H9 (cell line): ENCODE results near the gene GIT1. TPM values are rescaled to one million over a fixed set of nuclear protein-coding genes. Genes with fewer than 3 reads are reported as not detected.

ENCODE experiments used
- DNase-seq: peaks from one replicate; pipeline ENCODE4 v3.0.0-alpha.2; 2017
- H2AFZ ChIP-seq: one replicate; pipeline ENCODE4 v1.6.1; 2013; ENCODE audit warnings: mild to moderate bottlenecking, low read length, control low read depth, moderate library complexity
- H2AK5ac ChIP-seq: 2 replicates; pipeline ENCODE4 v1.6.1; 2013; ENCODE audit warnings: low read length, control low read depth, mixed read lengths; ENCODE audit not compliant: insufficient read length
- H2BK120ac ChIP-seq: one replicate; pipeline ENCODE4 v1.6.1; 2013; ENCODE audit warnings: low read depth, mild to moderate bottlenecking, low read length, control low read depth, inconsistent platforms; ENCODE audit not compliant: poor library complexity, severe bottlenecking
- H2BK12ac ChIP-seq: 2 replicates; pipeline ENCODE4 v1.6.1; 2013; ENCODE audit warnings: low read length, control low read depth, mixed read lengths, low read depth; ENCODE audit not compliant: insufficient read length
- H2BK15ac ChIP-seq: 2 replicates; pipeline ENCODE4 v1.6.1; 2013; ENCODE audit warnings: low read depth, low read length, control low read depth
- H2BK20ac ChIP-seq: one replicate; pipeline ENCODE4 v1.6.1; 2013; ENCODE audit warnings: low read depth, mild to moderate bottlenecking, low read length, control low read depth, inconsistent platforms; ENCODE audit not compliant: poor library complexity, severe bottlenecking
- H2BK5ac ChIP-seq: 2 replicates; pipeline ENCODE4 v1.6.1; 2013; ENCODE audit warnings: low read length, control low read depth, mixed read lengths; ENCODE audit not compliant: insufficient read length
- H3K14ac ChIP-seq: 2 replicates; pipeline ENCODE4 v1.6.1; 2013; ENCODE audit warnings: low read length, control low read depth; ENCODE audit not compliant: insufficient read depth
- H3K18ac ChIP-seq: 2 replicates; pipeline ENCODE4 v1.6.1; 2013; ENCODE audit warnings: low read depth, mild to moderate bottlenecking, mixed read lengths, low read length, control low read depth; ENCODE audit not compliant: insufficient read length
- H3K23ac ChIP-seq: 2 replicates; pipeline ENCODE4 v1.6.1; 2013; ENCODE audit warnings: low read length, control low read depth, mixed read lengths, low read depth; ENCODE audit not compliant: insufficient read length
- H3K23me2 ChIP-seq: 2 replicates; pipeline ENCODE4 v1.6.1; 2013; ENCODE audit warnings: low read depth, mild to moderate bottlenecking, mixed read lengths, low read length, control low read depth; ENCODE audit not compliant: insufficient read length, poor library complexity, severe bottlenecking
- H3K27ac ChIP-seq: 2 replicates; pipeline ENCODE4 v1.5.1; 2013; ENCODE audit warnings: low read length, control low read depth, mixed read lengths, low read depth; ENCODE audit not compliant: insufficient read length
- H3K27me3 ChIP-seq: 2 replicates; pipeline ENCODE4 v1.6.1; 2013; ENCODE audit warnings: low read length, control low read depth, inconsistent platforms; ENCODE audit not compliant: insufficient read depth
- H3K4ac ChIP-seq: 2 replicates; pipeline ENCODE4 v1.6.1; 2013; ENCODE audit warnings: low read depth, mild to moderate bottlenecking, control low read depth, inconsistent platforms, low read length, moderate library complexity
- H3K4me1 ChIP-seq: 2 replicates; pipeline ENCODE4 v1.6.1; 2013; ENCODE audit warnings: low read length, control low read depth, inconsistent platforms; ENCODE audit not compliant: insufficient read depth
- H3K4me2 ChIP-seq: 2 replicates; pipeline ENCODE4 v1.6.1; 2013; ENCODE audit warnings: low read length, control low read depth, mixed read lengths; ENCODE audit not compliant: insufficient read length, insufficient read depth
- H3K56ac ChIP-seq: 2 replicates; pipeline ENCODE4 v1.6.1; 2013; ENCODE audit warnings: low read depth, mild to moderate bottlenecking, mixed read lengths, low read length, control low read depth; ENCODE audit not compliant: insufficient read length
- H3K79me1 ChIP-seq: 2 replicates; pipeline ENCODE4 v1.6.1; 2013; ENCODE audit warnings: low read depth, mild to moderate bottlenecking, moderate library complexity, low read length, control low read depth, inconsistent platforms; ENCODE audit not compliant: insufficient read depth, poor library complexity, severe bottlenecking
- H3K79me2 ChIP-seq: 2 replicates; pipeline ENCODE4 v1.6.1; 2013; ENCODE audit warnings: low read length, control low read depth, inconsistent platforms; ENCODE audit not compliant: insufficient read depth
- H3K9ac ChIP-seq: 2 replicates; pipeline ENCODE4 v1.6.1; 2013; ENCODE audit warnings: low read length, control low read depth, mixed read lengths; ENCODE audit not compliant: insufficient read length; ENCODE audit errors: extremely low read depth
- H3K9me3 ChIP-seq: one replicate; pipeline ENCODE4 v1.6.1; 2013; ENCODE audit warnings: low read depth, low read length, inconsistent platforms; ENCODE audit not compliant: control insufficient read depth
- H3T11ph ChIP-seq: one replicate; pipeline ENCODE4 v1.6.1; 2013; ENCODE audit warnings: mild to moderate bottlenecking, low read length, control low read depth, inconsistent platforms
- H4K20me1 ChIP-seq: one replicate; pipeline ENCODE4 v1.6.1; 2013; ENCODE audit not compliant: control insufficient read depth, insufficient read length, insufficient read depth
- H4K5ac ChIP-seq: 2 replicates; pipeline ENCODE4 v1.6.1; 2013; ENCODE audit warnings: low read depth, mild to moderate bottlenecking, mixed read lengths, low read length, control low read depth; ENCODE audit not compliant: insufficient read length
- H4K8ac ChIP-seq: replicated peaks from 2 replicates; pipeline ENCODE4 v1.6.1; 2013; ENCODE audit warnings: low read length, control low read depth, mixed read lengths, low read depth; ENCODE audit not compliant: insufficient read length
- H4K91ac ChIP-seq: 2 replicates; pipeline ENCODE4 v1.6.1; 2013; ENCODE audit warnings: low read depth, mild to moderate bottlenecking, moderate library complexity, mixed read lengths, low read length, control low read depth; ENCODE audit not compliant: insufficient read length
- H3K27ac Mint-ChIP-seq, 3 experiments: 2 replicates in 2 of 3; 3 replicates in 1 of 3; pipeline ENCODE4 v1.8.0; 2020 to 2021; ENCODE audit warnings: mixed read lengths in 3 of 3, mild to moderate bottlenecking in 1 of 3, moderate library complexity in 1 of 3
- H3K27me3 Mint-ChIP-seq: 2 replicates; pipeline ENCODE4 v1.8.0; 2021; ENCODE audit warnings: low read depth, mild to moderate bottlenecking, moderate library complexity, mixed read lengths
- H3K36me3 Mint-ChIP-seq, 3 experiments: 2 replicates in 2 of 3; 3 replicates in 1 of 3; pipeline ENCODE4 v1.8.0; 2020 to 2021; ENCODE audit warnings: low read depth in 3 of 3, mixed read lengths in 3 of 3; ENCODE audit not compliant: insufficient read depth in 1 of 3
- H3K4me1 Mint-ChIP-seq, 2 experiments: 2 replicates each; pipeline ENCODE4 v1.8.0; 2020; ENCODE audit warnings: mixed read lengths in 2 of 2
- H3K4me3 Mint-ChIP-seq, 2 experiments: 2 replicates in 1 of 2; 3 replicates in 1 of 2; pipeline ENCODE4 v1.8.0; 2020 to 2021; ENCODE audit warnings: mild to moderate bottlenecking in 2 of 2, mixed read lengths in 2 of 2, moderate library complexity in 1 of 2
- H3K9me3 Mint-ChIP-seq, 2 experiments: 2 replicates in 1 of 2; 3 replicates in 1 of 2; pipeline ENCODE4 v1.8.0; 2020; ENCODE audit warnings: mild to moderate bottlenecking in 2 of 2, mixed read lengths in 2 of 2, moderate library complexity in 1 of 2
- CTCF ChIP-seq: fragments of 200-600 bp; sonication (generic); conservative IDR thresholded peaks from 3 replicates; pipeline ENCODE4 v1.8.0; 2021; ENCODE audit warnings: antibody characterized with exemption, mild to moderate bottlenecking
- WGBS: extraction: QIAGEN DNeasy Blood & Tissue Kit; methylation state at CpG from one replicate; pipeline ENCODE4 v1.1.7; 2013; ENCODE audit warnings: missing lambda C conversion rate, low lambda C conversion rate, mixed read lengths; ENCODE audit not compliant: insufficient read length; ENCODE audit errors: extremely low coverage; 5-methylcytosine and 5-hydroxymethylcytosine counted together
- total RNA-seq: library from RNA; stranded (reverse); gene quantifications from 2 replicates; pipeline ENCODE4 v1.2.1, GENCODE V29; 2021

GIT1 gene
- total RNA-seq, 1 experiment from 2014 or later = 47.4 TPM

- Histone ChIP-seq H3K56ac (no peak overlapping the region), H4K5ac (no peak overlapping the region), H2BK12ac (no peak overlapping the region), H2BK20ac (no peak overlapping the region), H3K4me2 (no peak overlapping the region), H3K79me2 (no peaks in the 10 kb centered on the region), H3K9me3 (no peaks in the 10 kb centered on the region), H3T11ph (no peak overlapping the region), H3K27ac (no peak overlapping the region), H3K79me1 (no peaks in the 10 kb centered on the region), H4K8ac (no peak overlapping the region), H2BK15ac (no peak overlapping the region), H4K91ac (no peak overlapping the region), H3K9ac (no peak overlapping the region), H2BK5ac (no peak overlapping the region), H3K4me1 (peaks cover 1% of the 10 kb centered on the region; the same call in 1 of the 2 replicates), H3K18ac (no peak overlapping the region), H2AK5ac (no peak overlapping the region), H2BK120ac (no peak overlapping the region), H2AFZ (no peak overlapping the region), H3K14ac (no peak overlapping the region), H3K27me3 (no peaks in the 10 kb centered on the region), H3K23ac (no peak overlapping the region), H4K20me1 (no peaks in the 10 kb centered on the region), H3K4ac (no peak overlapping the region), H3K23me2 (no peaks in the 10 kb centered on the region)
- peaks cover 8% of the 10 kb centered on the region for H3K27me3 Mint-ChIP-seq
- no CpG with 5 or more reads among the region's 2 CpGs for WGBS
- peaks cover 12 to 16% of the 10 kb centered on the region in 2 experiments for H3K4me1 Mint-ChIP-seq
- TF ChIP-seq CTCF = no peak
- H3K9me3 Mint-ChIP-seq = no peaks in the 10 kb centered on the region
- peaks cover 2 to 8% (median 6%) of the 10 kb centered on the region in 3 experiments; a peak in 4 of 7 replicates for H3K36me3 Mint-ChIP-seq
- no peak overlapping the region for H3K4me3 Mint-ChIP-seq
- DNase-seq = no peak
- no peak overlapping the region for H3K27ac Mint-ChIP-seq
These were observed 39.2 kb upstream of the GIT1 start for GRCh38 chr17:29628644-29629043.
